ENCODE measurements around the gene RRP9. TPM values are rescaled to one million over a fixed set of nuclear protein-coding genes. Genes with fewer than 3 reads are reported as not detected.
"Not testable (repeated sequence)": the region's sequence is repeated elsewhere in the genome, so short reads cannot be mapped to it uniquely, and the experiment has no call there.

The RRP9 gene
- polyA plus RNA-seq (ENCODE audit: insufficient read length in 4 of 4): 10 to 100 TPM; 12.1 to 22.6 (median 17.8) TPM

GRCh38 chr3:51941798-51942602 is at the start of gene RRP9, which contains the start of gene PARP3:
Gene RRP9 (minus strand): TSS chr3:51941904. CDS start chr3:51941867, 37 bp downstream.
Gene PARP3 (plus strand): TSS chr3:51942363. CDS start chr3:51943356, 993 bp downstream.
- DNase-seq (ENCODE audit: low read depth in 4 of 4, low spot score in 3 of 4): peak; percentile 99

- not testable (repeated sequence) for DNase-seq (ENCODE audit: low read depth in 4 of 4, low spot score in 3 of 4)
Measured at GRCh38 chr3:51990501-51990971, 48.8 kb upstream of the RRP9 start.

- no peak for DNase-seq (ENCODE audit: low read depth in 4 of 4, low spot score in 3 of 4)
Measured at GRCh38 chr3:51988286-51989146, 46.8 kb upstream of the RRP9 start.

- DNase-seq (ENCODE audit: low read depth in 4 of 4, low spot score in 3 of 4): no peak
Measured at GRCh38 chr3:51987568-51987967, 45.9 kb upstream of the RRP9 start.

GRCh38 chr3:51986010-51986947 is 44.6 kb upstream of the RRP9 start:
- DNase-seq (ENCODE audit: low read depth in 4 of 4, low spot score in 3 of 4): no peak

- no peak for DNase-seq (ENCODE audit: low read depth in 4 of 4, low spot score in 3 of 4)
Measured at GRCh38 chr3:51985063-51985462, 43.4 kb upstream of the RRP9 start.

- no peak for DNase-seq (ENCODE audit: low read depth in 4 of 4, low spot score in 3 of 4)
Measured at GRCh38 chr3:51984269-51984647, 42.6 kb upstream of the RRP9 start.

GRCh38 chr3:51983578-51984268 is 42.0 kb upstream of the RRP9 start:
- DNase-seq (ENCODE audit: low read depth in 4 of 4, low spot score in 3 of 4): no peak

GRCh38 chr3:51982838-51983577 is 41.3 kb upstream of the RRP9 start, which contains the start of gene ACY1:
Gene ACY1 (plus strand): TSS chr3:51983535. CDS start chr3:51984065, 530 bp downstream.
- DNase-seq (ENCODE audit: low read depth in 4 of 4, low spot score in 3 of 4): peak in 1 of 4 donors; percentile 73

GRCh38 chr3:51982352-51982837 is 40.7 kb upstream of the RRP9 start:
- DNase-seq (ENCODE audit: low read depth in 4 of 4, low spot score in 3 of 4): no peak

- no peak for DNase-seq (ENCODE audit: low read depth in 4 of 4, low spot score in 3 of 4)
Measured at GRCh38 chr3:51980253-51980652, 38.5 kb upstream of the RRP9 start.

- no peak for DNase-seq (ENCODE audit: low read depth in 4 of 4, low spot score in 3 of 4)
Measured at GRCh38 chr3:51978143-51978502, 36.4 kb upstream of the RRP9 start.

GRCh38 chr3:51977446-51978142 is 35.9 kb upstream of the RRP9 start:
- DNase-seq (ENCODE audit: low read depth in 4 of 4, low spot score in 3 of 4): no peak

GRCh38 chr3:51975852-51976549 is 34.3 kb upstream of the RRP9 start:
- no peak for DNase-seq (ENCODE audit: low read depth in 4 of 4, low spot score in 3 of 4)

GRCh38 chr3:51974963-51975851 is 33.5 kb upstream of the RRP9 start, which contains the start of gene ABHD14A:
Gene ABHD14A (plus strand): TSS chr3:51975064. CDS start chr3:51975136, 72 bp downstream.
- no peak for DNase-seq (ENCODE audit: low read depth in 4 of 4, low spot score in 3 of 4)

- DNase-seq (ENCODE audit: low read depth in 4 of 4, low spot score in 3 of 4): no peak
Measured at GRCh38 chr3:51974277-51974962, 32.7 kb upstream of the RRP9 start.

Data from left renal pelvis (tissue), 4 donors.